Measurements from ENCODE around the gene IGFBP2.

GRCh38 chr2:216632346-216632951, 771 bp upstream of the IGFBP2 start:
- TF ChIP-seq CTCF (conservative IDR thresholded peaks at IDR 0.05) = no peak
- TF ChIP-seq ZFX (IDR thresholded peaks at IDR 0.05) = no peak
